Loucy (cell line): Measurements from ENCODE around the gene TCF7.

Source experiments
- EZH2phosphoT487 ChIP-seq: fragments of 200-600 bp; IDR thresholded peaks from 2 replicates; pipeline ENCODE4 v1.6.1; 2018; ENCODE audit warnings: antibody characterized with exemption, mild to moderate bottlenecking, moderate library complexity, borderline replicate concordance
- TF ChIP-seq, protein P1 (sequence below): fragments of 200-600 bp; sonication (generic); conservative IDR thresholded peaks from 2 replicates; pipeline ENCODE4 v1.5.1; 2014; ENCODE audit warnings: mild to moderate bottlenecking, antibody characterized with exemption, low read length

DNA sequence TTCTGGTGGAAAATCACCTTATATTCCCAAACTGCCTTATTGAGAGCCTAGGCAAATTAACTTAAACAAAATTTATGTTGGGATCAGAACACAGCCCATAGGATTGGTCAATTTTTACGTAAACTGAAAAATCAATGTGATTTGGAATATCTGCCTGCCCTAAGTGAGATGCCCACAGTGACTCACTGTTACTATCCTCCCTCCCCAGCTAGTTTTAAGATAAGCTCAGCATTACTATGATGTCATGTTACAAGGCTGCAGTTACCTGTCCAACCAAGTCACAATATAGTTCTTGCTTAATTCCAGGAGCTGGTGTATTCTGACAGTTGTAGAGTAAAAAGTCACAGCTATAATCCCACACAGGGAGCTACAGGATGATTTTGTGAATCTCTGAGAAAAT is 39.2 kb downstream of the TCF7 start:
- TF ChIP-seq, protein P1, sequence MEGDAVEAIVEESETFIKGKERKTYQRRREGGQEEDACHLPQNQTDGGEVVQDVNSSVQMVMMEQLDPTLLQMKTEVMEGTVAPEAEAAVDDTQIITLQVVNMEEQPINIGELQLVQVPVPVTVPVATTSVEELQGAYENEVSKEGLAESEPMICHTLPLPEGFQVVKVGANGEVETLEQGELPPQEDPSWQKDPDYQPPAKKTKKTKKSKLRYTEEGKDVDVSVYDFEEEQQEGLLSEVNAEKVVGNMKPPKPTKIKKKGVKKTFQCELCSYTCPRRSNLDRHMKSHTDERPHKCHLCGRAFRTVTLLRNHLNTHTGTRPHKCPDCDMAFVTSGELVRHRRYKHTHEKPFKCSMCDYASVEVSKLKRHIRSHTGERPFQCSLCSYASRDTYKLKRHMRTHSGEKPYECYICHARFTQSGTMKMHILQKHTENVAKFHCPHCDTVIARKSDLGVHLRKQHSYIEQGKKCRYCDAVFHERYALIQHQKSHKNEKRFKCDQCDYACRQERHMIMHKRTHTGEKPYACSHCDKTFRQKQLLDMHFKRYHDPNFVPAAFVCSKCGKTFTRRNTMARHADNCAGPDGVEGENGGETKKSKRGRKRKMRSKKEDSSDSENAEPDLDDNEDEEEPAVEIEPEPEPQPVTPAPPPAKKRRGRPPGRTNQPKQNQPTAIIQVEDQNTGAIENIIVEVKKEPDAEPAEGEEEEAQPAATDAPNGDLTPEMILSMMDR = no peak
- no peak for TF ChIP-seq EZH2phosphoT487
